ENCODE results near the gene SLC18B1. TPM values are rescaled to one million over a fixed set of nuclear protein-coding genes. Genes with fewer than 3 reads are reported as not detected.
A peak's percentile ranks its signal among the peaks of the same experiment; 100 is the strongest.

Gene SLC18B1
- total and polyA plus RNA-seq, 12 donors = 1.7 to 8.3 (median 2.5) TPM

- 82 to 84% methylated on average over 6 of the region's 6 CpGs for WGBS, 2 donors
- no peak for ATAC-seq
- intact Hi-C loops (cut with DNase I) = loop anchor here in 8 of 10 donors (5.0 to 10.0 kb wide), 6 partner anchors 679 to 1082 kb away; no protein-coding TSS in a partner anchor
- H3K36me3 ChIP-seq = no peaks in the 10 kb centered on the region
- H3K27me3 ChIP-seq = no peaks in the 10 kb centered on the region
- H3K4me1 ChIP-seq = no peaks in the 10 kb centered on the region
- no peak for TF ChIP-seq CTCF (IDR thresholded peaks at IDR 0.05)
- H3K4me3 ChIP-seq = no peak overlapping the region
- no peak for DNase-seq
- no peaks in the 10 kb centered on the region for H3K9me3 ChIP-seq
- no peak overlapping the region for H3K27ac ChIP-seq
These were observed 34.5 kb upstream of the SLC18B1 start for GRCh38 chr6:132832891-132833290.

DNA sequence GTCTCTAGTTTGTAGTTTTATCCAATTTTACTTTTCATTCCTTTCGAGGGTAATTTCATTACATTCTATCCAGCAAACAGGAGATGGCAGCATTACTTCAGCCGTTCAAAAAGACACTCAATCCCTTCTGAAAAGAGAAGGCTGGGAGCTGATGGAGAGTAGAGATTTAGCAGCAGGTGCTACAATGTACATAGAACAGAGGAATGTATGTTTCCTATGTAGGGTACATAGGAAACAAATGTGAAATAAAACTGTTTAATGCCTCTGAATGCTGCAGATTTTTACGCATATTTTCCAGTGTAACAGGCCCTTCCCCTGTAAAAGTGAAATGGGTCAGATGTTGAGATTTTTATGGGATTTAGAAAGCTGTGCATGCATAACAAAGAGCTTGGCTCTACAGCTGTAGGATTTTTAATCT, 31.9 kb upstream of the SLC18B1 start:
- Histone ChIP-seq H3K4me3 (no peak overlapping the region), H3K36me3 (no peaks in the 10 kb centered on the region), H3K27me3 (no peaks in the 10 kb centered on the region), H3K4me1 (no peaks in the 10 kb centered on the region), H3K9me3 (no peaks in the 10 kb centered on the region), H3K27ac (no peak overlapping the region)
- intact Hi-C loops (cut with DNase I) = loop anchor here in 9 of 10 donors (2.0 to 10.0 kb wide), 7 partner anchors 682 to 1084 kb away; no protein-coding TSS in a partner anchor
- ATAC-seq (peak in 1 of 8 donors; percentile 57), DNase-seq (peak in 1 of 2 donors; percentile 9)
- WGBS, 2 donors = 47 to 49% methylated on average over 3 of the region's 3 CpGs
- TF ChIP-seq CTCF (IDR thresholded peaks at IDR 0.05) = peak in 7 of 9 donors; percentile 33 to 62 (median 58)

- Histone ChIP-seq H3K9me3 (no peaks in the 10 kb centered on the region), H3K27ac (no peak overlapping the region), H3K36me3 (peaks cover 0 to 56% (median 33%) of the 10 kb centered on the region in 9 donors), H3K4me1 (peaks cover 0 to 27% (median 19%) of the 10 kb centered on the region in 9 donors), H3K27me3 (no peaks in the 10 kb centered on the region), H3K4me3 (no peak overlapping the region)
- 66 to 70% methylated on average over 5 of the region's 5 CpGs for WGBS, 2 donors
- peak in 2 of 8 donors; percentile 34 to 39 for ATAC-seq
- no peak for TF ChIP-seq CTCF (IDR thresholded peaks at IDR 0.05)
- intact Hi-C loops (cut with DNase I) = loop anchor here in 4 of 10 donors (5.0 to 10.0 kb wide), 4 partner anchors 694 to 1096 kb away; no protein-coding TSS in a partner anchor
- DNase-seq = no peak
These were observed 22.4 kb upstream of the SLC18B1 start for GRCh38 chr6:132820629-132821381.

- no peak for TF ChIP-seq CTCF (IDR thresholded peaks at IDR 0.05)
- ATAC-seq (no peak), DNase-seq (no peak)
- no peaks in the 10 kb centered on the region for H3K9me3 ChIP-seq
- no peaks in the 10 kb centered on the region for H3K27me3 ChIP-seq
- H3K4me1 ChIP-seq = peaks cover 3 to 36% (median 28%) of the 10 kb centered on the region in 9 donors
- WGBS, 2 donors = 68 to 92% methylated on average over 4 of the region's 4 CpGs
- H3K27ac ChIP-seq = peak overlapping the region in 1 of 10 donors; percentile 12
- intact Hi-C loops (cut with DNase I) = loop anchor here in 4 of 10 donors (5.0 to 10.0 kb wide), 4 partner anchors 695 to 1098 kb away; no protein-coding TSS in a partner anchor
- no peak overlapping the region for H3K4me3 ChIP-seq
- H3K36me3 ChIP-seq = peaks cover 0 to 62% (median 33%) of the 10 kb centered on the region in 9 donors
These were observed 21.1 kb upstream of the SLC18B1 start for GRCh38 chr6:132819405-132820161.
